ENCODE results near the gene GPD2. TPM values are rescaled to one million over a fixed set of nuclear protein-coding genes. Genes with fewer than 3 reads are reported as not detected.

Gene GPD2
- total RNA-seq, 2 experiments from 2014 or later, result 33.5 to 40.9 TPM

- Mint-ChIP-seq H3K4me3 (no peak overlapping the region), H3K27ac (no peak overlapping the region), H3K36me3 (ENCODE audit: low read depth) (peaks cover 23% of the 10 kb centered on the region), H3K4me1 (ENCODE audit: low read depth) (peaks cover 2% of the 10 kb centered on the region), H3K27me3 (no peaks in the 10 kb centered on the region), H3K9me3 (no peaks in the 10 kb centered on the region)
- CTCF ChIA-PET, result interaction anchor here (0.7 to 2.1 kb wide), 2 partner anchors 14 to 16 kb away, joined by 3 to 4 read pairs; no protein-coding TSS in a partner anchor
- DNase-seq (no peak), ATAC-seq (no peak)
- POLR2A ChIA-PET, result no interaction called here
- intact Hi-C loops (cut with micrococcal nuclease), result no loop called here
- TF ChIP-seq CTCF (IDR thresholded peaks at IDR 0.05), result no peak
These were observed 76.3 kb downstream of the GPD2 start for GRCh38 chr2:156512451-156512850.

- no peak overlapping the region for H3K27ac Mint-ChIP-seq
- TF ChIP-seq CTCF (IDR thresholded peaks at IDR 0.05), result no peak
- intact Hi-C loops (cut with micrococcal nuclease), result no loop called here
- ATAC-seq (no peak), DNase-seq (no peak)
- no peaks in the 10 kb centered on the region for H3K27me3 Mint-ChIP-seq
- no peak overlapping the region for H3K4me3 Mint-ChIP-seq
- peaks cover 21% of the 10 kb centered on the region for H3K36me3 Mint-ChIP-seq (ENCODE audit: low read depth)
- H3K4me1 Mint-ChIP-seq (ENCODE audit: low read depth), result peaks cover 2% of the 10 kb centered on the region
- CTCF ChIA-PET, result interaction anchor here (0.7 to 2.1 kb wide), 2 partner anchors 13 to 377 kb away, joined by 3 to 4 read pairs; no protein-coding TSS in a partner anchor
- POLR2A ChIA-PET, result no interaction called here
- H3K9me3 Mint-ChIP-seq, result no peaks in the 10 kb centered on the region
These were observed 77.0 kb downstream of the GPD2 start for GRCh38 chr2:156513219-156513618.

- ChIA-PET POLR2A (no interaction called here), CTCF (interaction anchor here (1.0 kb wide), 1 partner anchor 21 kb away, joined by 4 read pairs; no protein-coding TSS in a partner anchor)
- TF ChIP-seq CTCF (IDR thresholded peaks at IDR 0.05), result no peak
- no peaks in the 10 kb centered on the region for H3K27me3 Mint-ChIP-seq
- no peak for DNase-seq
- peaks cover 23% of the 10 kb centered on the region for H3K36me3 Mint-ChIP-seq (ENCODE audit: low read depth)
- no peak overlapping the region for H3K4me3 Mint-ChIP-seq
- H3K27ac Mint-ChIP-seq, result no peak overlapping the region
- H3K9me3 Mint-ChIP-seq, result no peaks in the 10 kb centered on the region
- intact Hi-C loops (cut with micrococcal nuclease), result no loop called here
- ATAC-seq, result no peak
- H3K4me1 Mint-ChIP-seq (ENCODE audit: low read depth), result no peaks in the 10 kb centered on the region
These were observed 81.2 kb downstream of the GPD2 start for GRCh38 chr2:156517419-156517818.

GRCh38 chr2:156518138-156518537, 82.0 kb downstream of the GPD2 start:
- no peaks in the 10 kb centered on the region for H3K4me1 Mint-ChIP-seq (ENCODE audit: low read depth)
- intact Hi-C loops (cut with micrococcal nuclease), result no loop called here
- no peaks in the 10 kb centered on the region for H3K9me3 Mint-ChIP-seq
- no peak for TF ChIP-seq CTCF (IDR thresholded peaks at IDR 0.05)
- ChIA-PET CTCF (interaction anchor here (1.0 kb wide), 1 partner anchor 20 kb away, joined by 4 read pairs; no protein-coding TSS in a partner anchor), POLR2A (interaction anchor here (0.8 kb wide), 1 partner anchor 11 kb away, joined by 3 read pairs; no protein-coding TSS in a partner anchor)
- no peak for ATAC-seq
- no peaks in the 10 kb centered on the region for H3K27me3 Mint-ChIP-seq
- peaks cover 26% of the 10 kb centered on the region for H3K36me3 Mint-ChIP-seq (ENCODE audit: low read depth)
- no peak overlapping the region for H3K27ac Mint-ChIP-seq
- no peak overlapping the region for H3K4me3 Mint-ChIP-seq
- no peak for DNase-seq

- no peaks in the 10 kb centered on the region for H3K27me3 Mint-ChIP-seq
- POLR2A ChIA-PET, result no interaction called here
- TF ChIP-seq CTCF (IDR thresholded peaks at IDR 0.05), result no peak
- CTCF ChIA-PET, result interaction anchor here (1.0 kb wide), 1 partner anchor 12 kb away, joined by 3 read pairs; no protein-coding TSS in a partner anchor
- no peak overlapping the region for H3K4me3 Mint-ChIP-seq
- no peaks in the 10 kb centered on the region for H3K9me3 Mint-ChIP-seq
- peaks cover 10% of the 10 kb centered on the region for H3K4me1 Mint-ChIP-seq (ENCODE audit: low read depth)
- ATAC-seq, result no peak
- no peak for DNase-seq
- intact Hi-C loops (cut with micrococcal nuclease), result no loop called here
- H3K36me3 Mint-ChIP-seq (ENCODE audit: low read depth), result peaks cover 12% of the 10 kb centered on the region
- H3K27ac Mint-ChIP-seq, result no peak overlapping the region
These were observed 86.8 kb downstream of the GPD2 start for GRCh38 chr2:156522864-156523440.
